Uterus (tissue), 4 donors: ENCODE measurements around the gene DPP4. TPM values are rescaled to one million over a fixed set of nuclear protein-coding genes. Genes with fewer than 3 reads are reported as not detected.

Experiments used
- DNase-seq, 2 donors: peaks; one replicate each; pipeline ENCODE4 v3.0.0-alpha.2; 2019 to 2020
- H3K27ac ChIP-seq, 2 donors: fragments of 200-600 bp; sonication (generic); 1 replicate in 1 of 2; 2 replicates in 1 of 2; pipeline ENCODE4 v1.5.1; 2016 to 2018
- H3K27me3 ChIP-seq, 2 donors: fragments of 200-600 bp; sonication (generic); one replicate each; pipeline ENCODE4 v1.5.1; 2018 to 2019; ENCODE audit warnings: control low read depth in 1 of 2
- H3K36me3 ChIP-seq, 2 donors: fragments of 200-600 bp; sonication (generic); one replicate each; pipeline ENCODE4 v1.5.1; 2019; ENCODE audit warnings: control low read depth in 1 of 2
- H3K4me1 ChIP-seq, 2 donors: fragments of 200-600 bp; sonication (generic); one replicate each; pipeline ENCODE4 v1.5.1; 2018 to 2019; ENCODE audit warnings: control low read depth in 1 of 2
- H3K4me3 ChIP-seq, 2 donors: fragments of 200-600 bp; sonication (generic); 1 replicate in 1 of 2; 2 replicates in 1 of 2; pipeline ENCODE4 v1.5.1; 2018 to 2019; ENCODE audit warnings: mild to moderate bottlenecking in 1 of 2
- H3K9me3 ChIP-seq, 2 donors: fragments of 200-600 bp; sonication (generic); one replicate each; pipeline ENCODE4 v1.5.1; 2019; ENCODE audit warnings: control low read depth in 1 of 2
- POLR2A ChIP-seq, 2 donors: fragments of 450-650 bp; IDR thresholded peaks; one replicate each; pipeline ENCODE4 v1.6.1; 2016; ENCODE audit warnings: antibody characterized with exemption in 2 of 2, mild to moderate bottlenecking in 1 of 2, moderate library complexity in 1 of 2
- intact Hi-C: fragments of 100-400 bp; cut with DNase I; formaldehyde crosslinking; loops from one replicate; pipeline ENCODE4 v1.15.1; 2023; ENCODE audit warnings: low total_unique reads
- total RNA-seq, 4 donors: library from RNA; depleted of rRNA in 3 of 4; stranded (reverse); fragments of >200 nt in 3 of 4; gene quantifications; one replicate each; pipeline versions ENCODE4 v1.1.0 to v1.2.4, GENCODE V29; 2014 to 2023
- TF ChIP-seq, protein P1 (sequence below), 4 experiments: fragments of 200-600 bp in 2 of 4; fragments of 450-650 bp in 2 of 4; sonication (generic) in 2 of 4; IDR thresholded peaks; one replicate each; pipeline ENCODE4 v1.5.1; 2016 to 2019; ENCODE audit warnings: antibody characterized with exemption in 4 of 4, mild to moderate bottlenecking in 2 of 4, moderate library complexity in 1 of 4
- donor health status: DM: yes; HTN: yes; CAD: no.

The DPP4 gene
- total RNA-seq, 4 donors from 2014 or later, result 1.8 to 36.3 (median 5.0) TPM

DNA sequence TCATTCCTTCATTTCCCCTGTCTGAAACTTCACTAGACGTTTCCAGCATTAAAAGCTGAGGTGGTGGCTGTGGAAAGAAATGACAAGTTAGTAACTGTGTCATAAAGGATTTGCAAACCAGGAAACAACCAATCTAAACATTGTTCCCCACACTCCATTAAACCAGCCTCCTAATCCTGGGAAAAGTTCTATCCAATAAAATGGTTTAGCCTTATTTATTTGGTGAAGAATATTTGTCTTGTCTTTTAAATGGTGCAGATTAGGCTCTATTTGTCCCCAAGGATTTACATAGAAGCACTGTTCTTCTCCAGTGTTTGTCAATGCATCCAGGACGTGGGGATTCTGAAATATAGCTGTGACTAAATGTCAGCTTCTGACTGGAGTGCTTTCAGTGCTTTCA is 10.5 kb upstream of the DPP4 start:
- Histone ChIP-seq H3K4me1 (no peaks in the 10 kb centered on the region), H3K9me3 (no peaks in the 10 kb centered on the region), H3K27me3 (no peaks in the 10 kb centered on the region), H3K36me3 (no peaks in the 10 kb centered on the region), H3K27ac (no peak overlapping the region), H3K4me3 (no peak overlapping the region)
- intact Hi-C loops, result no loop called here
- DNase-seq, result no peak
- TF ChIP-seq, protein P1, sequence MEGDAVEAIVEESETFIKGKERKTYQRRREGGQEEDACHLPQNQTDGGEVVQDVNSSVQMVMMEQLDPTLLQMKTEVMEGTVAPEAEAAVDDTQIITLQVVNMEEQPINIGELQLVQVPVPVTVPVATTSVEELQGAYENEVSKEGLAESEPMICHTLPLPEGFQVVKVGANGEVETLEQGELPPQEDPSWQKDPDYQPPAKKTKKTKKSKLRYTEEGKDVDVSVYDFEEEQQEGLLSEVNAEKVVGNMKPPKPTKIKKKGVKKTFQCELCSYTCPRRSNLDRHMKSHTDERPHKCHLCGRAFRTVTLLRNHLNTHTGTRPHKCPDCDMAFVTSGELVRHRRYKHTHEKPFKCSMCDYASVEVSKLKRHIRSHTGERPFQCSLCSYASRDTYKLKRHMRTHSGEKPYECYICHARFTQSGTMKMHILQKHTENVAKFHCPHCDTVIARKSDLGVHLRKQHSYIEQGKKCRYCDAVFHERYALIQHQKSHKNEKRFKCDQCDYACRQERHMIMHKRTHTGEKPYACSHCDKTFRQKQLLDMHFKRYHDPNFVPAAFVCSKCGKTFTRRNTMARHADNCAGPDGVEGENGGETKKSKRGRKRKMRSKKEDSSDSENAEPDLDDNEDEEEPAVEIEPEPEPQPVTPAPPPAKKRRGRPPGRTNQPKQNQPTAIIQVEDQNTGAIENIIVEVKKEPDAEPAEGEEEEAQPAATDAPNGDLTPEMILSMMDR (IDR thresholded peaks at IDR 0.05), result no peak
- TF ChIP-seq POLR2A (IDR thresholded peaks at IDR 0.05), result no peak

DNA sequence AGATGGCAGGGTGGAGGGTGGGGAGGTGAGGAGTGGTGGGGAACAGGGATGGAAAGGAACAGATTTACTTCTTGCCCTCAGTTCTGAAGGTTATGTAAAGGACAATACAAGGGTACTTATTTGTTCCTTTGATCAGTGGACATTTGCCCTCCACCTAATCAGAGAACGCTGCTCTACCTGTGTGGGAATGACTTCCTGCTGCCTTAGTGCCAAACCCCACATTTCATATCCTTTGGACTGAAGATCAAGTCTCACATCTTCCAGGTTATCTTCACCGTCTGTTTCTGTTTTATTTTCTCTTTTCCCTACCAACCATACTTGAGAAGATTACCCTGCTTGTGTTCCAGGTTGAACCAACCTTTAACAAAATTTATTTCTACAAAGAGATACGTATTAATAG is 8.7 kb upstream of the DPP4 start:
- H3K9me3 ChIP-seq, result no peaks in the 10 kb centered on the region
- no peaks in the 10 kb centered on the region for H3K27me3 ChIP-seq
- H3K4me1 ChIP-seq, result no peaks in the 10 kb centered on the region
- no peaks in the 10 kb centered on the region for H3K36me3 ChIP-seq
- no peak for TF ChIP-seq POLR2A (IDR thresholded peaks at IDR 0.05)
- TF ChIP-seq, protein P1 (IDR thresholded peaks at IDR 0.05), result no peak
- intact Hi-C loops, result no loop called here
- DNase-seq, result no peak
- no peak overlapping the region for H3K27ac ChIP-seq
- no peak overlapping the region for H3K4me3 ChIP-seq

DNA sequence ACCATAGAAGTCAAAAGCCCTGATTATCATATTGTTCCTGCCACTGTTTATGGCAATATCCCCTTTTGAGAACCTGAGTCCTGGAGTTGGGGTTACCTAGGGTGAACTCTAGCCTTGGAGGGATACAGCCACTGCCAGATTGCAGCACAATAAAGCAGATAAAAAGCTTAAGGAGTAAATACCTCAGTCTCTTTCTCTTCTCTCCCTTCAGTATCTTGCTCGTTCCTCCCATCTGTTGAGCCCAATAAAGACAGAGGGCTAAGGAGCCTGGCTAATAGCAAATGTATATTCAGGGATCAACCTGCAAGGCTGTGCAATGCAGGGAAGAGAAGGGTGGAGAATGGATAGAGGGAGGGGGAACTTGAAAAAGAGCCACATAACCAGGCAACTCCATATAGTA is 8.0 kb upstream of the DPP4 start:
- Histone ChIP-seq H3K27ac (no peak overlapping the region), H3K9me3 (no peaks in the 10 kb centered on the region), H3K27me3 (no peaks in the 10 kb centered on the region), H3K4me3 (no peak overlapping the region), H3K36me3 (no peaks in the 10 kb centered on the region), H3K4me1 (no peaks in the 10 kb centered on the region)
- intact Hi-C loops, result no loop called here
- no peak for TF ChIP-seq POLR2A (IDR thresholded peaks at IDR 0.05)
- TF ChIP-seq, protein P1 (IDR thresholded peaks at IDR 0.05), result no peak
- no peak for DNase-seq

DNA sequence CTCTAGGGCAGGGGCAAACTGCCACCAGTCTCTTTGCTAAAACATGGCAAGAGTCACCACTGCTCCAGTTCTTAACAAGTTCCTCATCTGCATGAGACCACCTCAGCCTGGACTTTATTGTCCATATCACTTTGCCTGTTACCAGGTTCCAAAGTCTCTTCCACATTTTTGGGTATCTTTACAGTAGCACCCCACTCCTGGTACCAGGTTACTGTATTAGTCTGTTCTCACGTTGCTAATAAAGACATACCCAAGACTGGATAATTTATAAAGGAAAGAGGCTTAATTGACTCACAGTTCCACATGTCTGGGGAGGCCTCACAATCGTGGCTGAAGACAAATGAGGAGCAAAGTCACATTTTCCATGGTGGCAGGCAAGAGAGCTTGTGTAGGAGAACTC is 5.5 kb upstream of the DPP4 start:
- intact Hi-C loops, result no loop called here
- Histone ChIP-seq H3K27ac (no peak overlapping the region), H3K4me1 (no peaks in the 10 kb centered on the region), H3K36me3 (no peaks in the 10 kb centered on the region), H3K9me3 (no peaks in the 10 kb centered on the region), H3K27me3 (no peaks in the 10 kb centered on the region), H3K4me3 (no peak overlapping the region)
- TF ChIP-seq POLR2A (IDR thresholded peaks at IDR 0.05), result no peak
- TF ChIP-seq, protein P1 (IDR thresholded peaks at IDR 0.05), result no peak
- no peak for DNase-seq

DNA sequence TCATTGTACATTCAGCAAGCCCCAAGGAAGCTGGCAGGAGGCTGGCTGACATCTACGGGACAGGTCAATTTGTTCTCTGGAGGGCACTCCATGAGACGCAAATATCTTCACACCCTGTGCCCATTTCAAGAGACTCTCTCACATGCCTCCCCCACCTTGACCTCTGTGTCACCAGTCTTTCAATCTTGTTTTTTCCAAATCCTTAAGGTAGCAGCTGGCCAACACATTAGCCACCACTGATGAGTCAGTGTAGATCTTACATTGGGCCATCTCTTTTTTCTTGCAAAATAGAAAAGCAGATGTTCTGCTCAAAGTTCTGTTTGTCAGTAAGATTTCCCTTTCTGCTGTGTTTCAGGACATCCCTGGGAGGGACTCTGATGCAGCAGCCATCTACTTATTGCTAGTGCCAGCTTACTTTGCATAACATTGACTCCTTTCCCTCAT is 1.7 kb upstream of the DPP4 start:
- H3K9me3 ChIP-seq, result no peaks in the 10 kb centered on the region
- intact Hi-C loops, result no loop called here

More for the DNA sequence above, 1.7 kb upstream of the DPP4 start:
- Histone ChIP-seq H3K4me3 (no peak overlapping the region), H3K27me3 (no peaks in the 10 kb centered on the region), H3K4me1 (no peaks in the 10 kb centered on the region), H3K27ac (no peak overlapping the region), H3K36me3 (no peaks in the 10 kb centered on the region)
- DNase-seq, result no peak
- no peak for TF ChIP-seq POLR2A (IDR thresholded peaks at IDR 0.05)
- TF ChIP-seq, protein P1 (IDR thresholded peaks at IDR 0.05), result no peak
